Keratinocyte (primary cell): ENCODE measurements around the gene CENPP. TPM values are rescaled to one million over a fixed set of nuclear protein-coding genes. Genes with fewer than 3 reads are reported as not detected.

Experiments
- DNase-seq: peaks from one replicate; pipeline ENCODE4 v3.0.0-alpha.2; 2011; ENCODE audit warnings: low read depth, missing footprints, low spot score
- FAIRE-seq: peaks from 2 replicates; lab custom pipeline; 2011; peaks lifted over from hg19 to GRCh38; lab: Jason Lieb, UNC
- H2AFZ ChIP-seq: 2 replicates; pipeline ENCODE4 v1.6.0; 2012; ENCODE audit warnings: low read length, control low read depth, inconsistent platforms; ENCODE audit not compliant: control insufficient read depth
- H3K27ac ChIP-seq: 2 replicates; pipeline ENCODE4 v1.5.1; 2011; ENCODE audit warnings: low read length; ENCODE audit not compliant: control insufficient read depth, insufficient read depth
- H3K27me3 ChIP-seq: 3 replicates; pipeline ENCODE4 v1.6.0; 2011; ENCODE audit warnings: low read length; ENCODE audit not compliant: control insufficient read depth, insufficient read depth; ENCODE audit errors: extremely low read depth
- H3K36me3 ChIP-seq, 2 experiments: 2 replicates in 1 of 2; 3 replicates in 1 of 2; pipeline ENCODE4 v1.5.1; 2011; ENCODE audit warnings: low read length in 2 of 2, mild to moderate bottlenecking in 1 of 2; ENCODE audit not compliant: control insufficient read depth in 2 of 2, insufficient read depth in 2 of 2; ENCODE audit errors: extremely low read depth in 1 of 2
- H3K4me1 ChIP-seq: 3 replicates; pipeline ENCODE4 v1.5.1; 2011; ENCODE audit warnings: low read length; ENCODE audit not compliant: control insufficient read depth, insufficient read depth; ENCODE audit errors: extremely low read depth
- H3K4me2 ChIP-seq: 3 replicates; pipeline ENCODE4 v1.6.0; 2011; ENCODE audit warnings: low read depth, low read length; ENCODE audit not compliant: control insufficient read depth, insufficient read depth; ENCODE audit errors: extremely low read depth
- H3K4me3 ChIP-seq, 3 experiments: fragments of 200-600 bp in 1 of 3; sonication (generic) in 1 of 3; 2 replicates in 2 of 3; 3 replicates in 1 of 3; pipeline ENCODE4 v1.5.1; 2011 to 2016; ENCODE audit warnings: low read length in 3 of 3, mild to moderate bottlenecking in 3 of 3, control low read depth in 2 of 3, inconsistent platforms in 1 of 3, low read depth in 1 of 3, mixed read lengths in 1 of 3, mixed run types in 1 of 3, moderate library complexity in 1 of 3; ENCODE audit not compliant: control insufficient read depth in 2 of 3, insufficient read depth in 2 of 3; ENCODE audit errors: extremely low read depth in 1 of 3
- H3K79me2 ChIP-seq: 2 replicates; pipeline ENCODE4 v1.6.0; 2012; ENCODE audit warnings: low read length; ENCODE audit not compliant: control insufficient read depth, insufficient read depth
- H3K9ac ChIP-seq: 3 replicates; pipeline ENCODE4 v1.6.0; 2011; ENCODE audit warnings: low read length; ENCODE audit not compliant: control insufficient read depth, insufficient read depth; ENCODE audit errors: extremely low read depth
- H3K9me1 ChIP-seq: 3 replicates; pipeline ENCODE4 v1.6.0; 2011; ENCODE audit warnings: low read length; ENCODE audit not compliant: control insufficient read depth, insufficient read depth; ENCODE audit errors: extremely low read depth
- H3K9me3 ChIP-seq: 2 replicates; pipeline ENCODE4 v1.5.1; 2012; ENCODE audit warnings: low read depth, low read length; ENCODE audit not compliant: control insufficient read depth
- H4K20me1 ChIP-seq: 3 replicates; pipeline ENCODE4 v1.6.0; 2011; ENCODE audit warnings: low read length; ENCODE audit not compliant: control insufficient read depth, insufficient read depth; ENCODE audit errors: extremely low read depth
- CTCF ChIP-seq, 3 experiments: IDR thresholded peaks in 1 of 3; conservative IDR thresholded peaks in 1 of 3; optimal IDR thresholded peaks in 1 of 3; 2 replicates in 2 of 3; 3 replicates in 1 of 3; pipeline versions ENCODE3 to v1.5.1; 2011; ENCODE audit warnings: low read length in 3 of 3, mild to moderate bottlenecking in 3 of 3, moderate library complexity in 2 of 3, control low read depth in 1 of 3, inconsistent platforms in 1 of 3; ENCODE audit not compliant: insufficient read depth in 2 of 3; ENCODE audit errors: extremely low read depth in 1 of 3
- EZH2 ChIP-seq: IDR thresholded peaks from one replicate; pipeline ENCODE4 v1.6.1; 2012; ENCODE audit warnings: inconsistent platforms, mild to moderate bottlenecking, low read length, moderate library complexity
- dilution Hi-C: fragments of 300-500 bp; cut with MboI; formaldehyde crosslinking; loops from one replicate; pipeline ENCODE4 v1.7.0; 2020; ENCODE audit warnings: low sequenced_read_pairs; ENCODE audit not compliant: extremely low pct_ligation_motif_present
- polyA plus RNA-seq, 5 experiments: library from polyadenylated mRNA; depleted of rRNA in 3 of 5; stranded (reverse) in 3 of 5; stranded (forward) in 1 of 5; unstranded in 1 of 5; fragments of >200 nt; gene quantifications; 1 replicate in 1 of 5; 2 replicates in 3 of 5; 3 replicates in 1 of 5; pipeline versions ENCODE4 v1.2.1 to v1.2.3, GENCODE V29; 2011 to 2012; ENCODE audit warnings: missing spikeins in 2 of 5, low read depth in 1 of 5, low replicate concordance in 1 of 5

Gene CENPP
- polyA plus RNA-seq, 1 donor (not counting 4 experiments of a cell fraction or from before 2014, with no cell fraction given): 6.7 TPM

DNA sequence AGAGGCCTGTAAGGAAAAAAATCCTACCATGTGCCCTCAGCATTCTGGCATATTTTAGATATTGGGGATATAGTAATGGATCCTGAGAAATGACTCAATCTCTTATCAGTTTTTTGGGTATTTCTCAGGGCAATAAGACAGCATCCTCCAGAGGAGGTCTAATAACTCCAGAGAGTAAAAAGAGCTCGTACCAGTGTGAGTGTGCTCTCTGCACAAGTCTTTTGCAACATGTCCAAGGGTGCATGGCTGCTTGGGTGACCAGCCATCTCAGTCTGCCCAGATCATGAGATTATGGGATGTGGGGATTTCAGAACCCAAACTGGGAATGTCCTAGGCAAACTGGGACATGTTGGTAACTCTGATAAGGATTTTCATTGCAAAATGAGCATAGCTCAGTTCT is 141.3 kb downstream of the CENPP start:
- Histone ChIP-seq H3K4me2 (peak overlapping the region; percentile 42), H3K27me3 (no peaks in the 10 kb centered on the region), H3K4me1 (peaks cover 22% of the 10 kb centered on the region), H3K36me3 (no peaks in the 10 kb centered on the region), H3K27ac (peak overlapping the region; percentile 64), H3K9me3 (no peaks in the 10 kb centered on the region), H3K9ac (no peak overlapping the region), H3K79me2 (no peaks in the 10 kb centered on the region), H3K4me3 (no peak overlapping the region), H4K20me1 (no peaks in the 10 kb centered on the region), H2AFZ (no peak overlapping the region), H3K9me1 (no peaks in the 10 kb centered on the region)
- dilution Hi-C loops: no loop called here
- DNase-seq: no peak
- FAIRE-seq: no peak
- TF ChIP-seq CTCF (optimal IDR thresholded peaks at IDR 0.05 in 1 of 3, IDR thresholded peaks at IDR 0.05 in 1 of 3, conservative IDR thresholded peaks at IDR 0.05 in 1 of 3; ENCODE audit: extremely low read depth in 1 of 3, insufficient read depth in 2 of 3, low read length in 3 of 3): no peak
- TF ChIP-seq EZH2: no peak

DNA sequence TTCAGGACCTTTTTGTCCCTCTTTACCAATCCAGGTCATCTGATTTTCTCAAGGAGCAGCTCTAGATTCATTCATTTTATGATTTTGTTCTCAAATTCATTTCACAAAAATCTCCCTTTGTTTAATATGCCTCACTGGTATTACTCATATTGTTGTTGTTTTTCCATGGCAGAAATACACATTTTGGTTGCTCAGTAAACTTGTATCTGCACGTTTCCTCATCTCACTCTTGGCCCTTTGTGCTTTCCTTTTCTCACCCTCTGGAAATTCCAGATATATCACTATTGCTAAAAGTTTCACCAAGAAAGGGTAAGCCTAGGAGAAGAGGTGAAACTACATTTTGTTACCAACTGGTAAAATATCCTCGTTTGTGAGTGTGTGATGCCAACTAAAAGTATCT is 141.8 kb downstream of the CENPP start:
- peaks cover 22% of the 10 kb centered on the region for H3K4me1 ChIP-seq
- no peaks in the 10 kb centered on the region for H3K36me3 ChIP-seq
- peak overlapping the region; percentile 48 for H3K9ac ChIP-seq
- dilution Hi-C loops: no loop called here
- H3K4me2 ChIP-seq: peak overlapping the region; percentile 42
- no peaks in the 10 kb centered on the region for H3K9me1 ChIP-seq
- no peak overlapping the region for H3K4me3 ChIP-seq
- no peaks in the 10 kb centered on the region for H3K27me3 ChIP-seq
- TF ChIP-seq EZH2 (no peak), CTCF (optimal IDR thresholded peaks at IDR 0.05 in 1 of 3, IDR thresholded peaks at IDR 0.05 in 1 of 3, conservative IDR thresholded peaks at IDR 0.05 in 1 of 3; ENCODE audit: extremely low read depth in 1 of 3, insufficient read depth in 2 of 3, low read length in 3 of 3) (no peak)
- H3K27ac ChIP-seq: peak overlapping the region; percentile 64
- no peaks in the 10 kb centered on the region for H3K79me2 ChIP-seq
- H3K9me3 ChIP-seq: no peaks in the 10 kb centered on the region
- no peaks in the 10 kb centered on the region for H4K20me1 ChIP-seq
- DNase-seq (no peak), FAIRE-seq (no peak)
- no peak overlapping the region for H2AFZ ChIP-seq
